CD4-positive, alpha-beta T cell (primary cell): Measurements from ENCODE around the gene MEF2B. TPM values are rescaled to one million over a fixed set of nuclear protein-coding genes. Genes with fewer than 3 reads are reported as not detected.

Experiments used
- ATAC-seq: fragments of 200-7000 bp; cut with Tn5 transposase; one replicate; pipeline ENCODE4 v1.10.0; 2022; ENCODE audit warnings: mild to moderate bottlenecking; ENCODE audit not compliant: poor library complexity
- CTCF ChIA-PET: fragments of 350-600 bp; sonication (Branson Sonifier 250); formaldehyde crosslinking; loops from one replicate; lab custom pipeline; 2021; ENCODE audit warnings: antibody characterized with exemption, inconsistent platforms; lab: Charles Lee
- POLR2A ChIA-PET: fragments of 350-600 bp; sonication (Branson Sonifier 250); formaldehyde crosslinking; loops from one replicate; lab custom pipeline; 2021; ENCODE audit warnings: antibody characterized with exemption, inconsistent platforms; lab: Charles Lee
- DNase-seq, 14 experiments: peaks; one replicate each; pipeline ENCODE4 v3.0.0-alpha.2; 2013 to 2020; ENCODE audit warnings: mixed read lengths in 2 of 14
- H3K27ac ChIP-seq, 2 donors: one replicate each; pipeline versions ENCODE4 v1.5.1 to v1.7.0; 2013; ENCODE audit warnings: low read length in 2 of 2, low read depth in 1 of 2, mild to moderate bottlenecking in 1 of 2
- H3K27me3 ChIP-seq, 2 experiments: 1 replicate in 1 of 2; 2 replicates in 1 of 2; pipeline versions ENCODE4 v1.6.1 to v1.7.0; 2013; ENCODE audit warnings: low read length in 2 of 2, control low read depth in 1 of 2, mild to moderate bottlenecking in 1 of 2, moderate library complexity in 1 of 2; ENCODE audit not compliant: insufficient read depth in 2 of 2, control insufficient read depth in 1 of 2
- H3K36me3 ChIP-seq: one replicate; pipeline ENCODE4 v1.6.1; 2013; ENCODE audit warnings: low read length, control low read depth; ENCODE audit not compliant: insufficient read depth
- H3K4me1 ChIP-seq: one replicate; pipeline ENCODE4 v1.6.1; 2013; ENCODE audit warnings: low read length, control low read depth; ENCODE audit not compliant: insufficient read depth
- H3K4me3 ChIP-seq: one replicate; pipeline ENCODE4 v1.5.1; 2013; ENCODE audit warnings: mild to moderate bottlenecking, low read length, moderate library complexity
- H3K9me3 ChIP-seq, 2 experiments: 1 replicate in 1 of 2; 2 replicates in 1 of 2; pipeline versions ENCODE4 v1.6.1 to v1.7.0; 2013; ENCODE audit warnings: low read length in 2 of 2, mild to moderate bottlenecking in 2 of 2, control low read depth in 1 of 2, moderate library complexity in 1 of 2; ENCODE audit not compliant: control insufficient read depth in 1 of 2, insufficient read depth in 1 of 2
- H3K27ac Mint-ChIP-seq: one replicate; pipeline ENCODE4 v1.8.0; 2020; ENCODE audit warnings: mixed read lengths
- H3K27me3 Mint-ChIP-seq: one replicate; pipeline ENCODE4 v1.8.0; 2021; ENCODE audit warnings: mixed read lengths
- H3K36me3 Mint-ChIP-seq: one replicate; pipeline ENCODE4 v1.8.0; 2021; ENCODE audit warnings: low read depth, mixed read lengths
- H3K4me1 Mint-ChIP-seq: one replicate; pipeline ENCODE4 v1.8.0; 2021; ENCODE audit warnings: low read depth, mixed read lengths
- H3K4me3 Mint-ChIP-seq: one replicate; pipeline ENCODE4 v1.8.0; 2020; ENCODE audit warnings: mild to moderate bottlenecking, mixed read lengths
- H3K9me3 Mint-ChIP-seq: one replicate; pipeline ENCODE4 v1.8.0; 2020; ENCODE audit warnings: mixed read lengths
- intact Hi-C, 2 experiments: fragments of 100-400 bp; cut with DNase I in 1 of 2; cut with micrococcal nuclease in 1 of 2; formaldehyde crosslinking; loops; one replicate each; pipeline versions ENCODE4 v1.15.1 to v1.9.0; 2023 to 2025; cut with DNase I, micrococcal nuclease
- total RNA-seq, 174 experiments: library from RNA in 2 of 174; stranded (reverse) in 2 of 174; gene quantifications; one replicate each; pipeline ENCODE4 v1.2.3 and lab custom pipeline; 2021 to 2026
- TF ChIP-seq, protein P1 (sequence below): fragments of 200-600 bp; IDR thresholded peaks from one replicate; pipeline ENCODE4 v1.8.0; 2022; ENCODE audit warnings: antibody characterized with exemption, mild to moderate bottlenecking

MEF2B gene
- total RNA-seq, 2 experiments from 2014 or later: 1.9 to 3.0 TPM

DNA sequence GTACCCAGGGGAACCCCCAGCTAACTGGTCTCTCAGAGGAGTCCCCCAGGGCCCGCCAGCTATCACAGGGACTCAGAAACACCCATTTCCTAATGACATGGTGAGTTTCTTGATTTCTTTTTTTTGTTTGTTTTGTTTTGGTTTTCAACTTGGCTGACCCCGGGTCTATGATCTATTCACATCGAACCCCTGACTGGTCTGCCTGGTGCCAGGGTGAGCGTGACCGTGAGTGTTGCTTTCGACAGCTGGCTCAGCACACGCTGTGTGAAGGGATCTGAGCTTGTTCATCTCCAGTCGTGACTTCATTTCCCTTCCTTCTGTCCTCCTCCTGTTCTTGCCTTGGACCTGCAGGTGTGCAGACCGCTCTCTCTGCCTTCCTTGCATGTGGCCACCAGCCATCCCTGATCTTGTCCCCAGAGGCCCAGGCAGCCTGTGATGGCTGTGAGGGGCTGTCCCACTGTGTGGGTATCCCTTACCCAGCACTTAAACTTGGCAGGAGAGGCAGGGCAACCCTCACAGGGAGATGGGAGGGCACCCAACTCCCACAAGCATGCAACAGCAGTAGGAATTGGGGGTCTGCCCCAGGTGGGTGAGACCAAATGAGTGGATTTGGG, 58.0 kb downstream of the MEF2B start:
- H3K4me3 Mint-ChIP-seq: no peak overlapping the region
- Histone ChIP-seq H3K4me3 (no peak overlapping the region), H3K36me3 (peaks cover 6% of the 10 kb centered on the region), H3K9me3 (no peaks in the 10 kb centered on the region), H3K4me1 (peaks cover 9% of the 10 kb centered on the region), H3K27ac (no peak overlapping the region), H3K27me3 (no peaks in the 10 kb centered on the region)
- intact Hi-C loops: no loop called here
- ChIA-PET CTCF (no interaction called here), POLR2A (no interaction called here)
- ATAC-seq (no peak), DNase-seq (no peak)
- H3K9me3 Mint-ChIP-seq: no peaks in the 10 kb centered on the region
- H3K27me3 Mint-ChIP-seq: no peaks in the 10 kb centered on the region
- H3K36me3 Mint-ChIP-seq: no peaks in the 10 kb centered on the region
- no peaks in the 10 kb centered on the region for H3K4me1 Mint-ChIP-seq
- TF ChIP-seq, protein P1, sequence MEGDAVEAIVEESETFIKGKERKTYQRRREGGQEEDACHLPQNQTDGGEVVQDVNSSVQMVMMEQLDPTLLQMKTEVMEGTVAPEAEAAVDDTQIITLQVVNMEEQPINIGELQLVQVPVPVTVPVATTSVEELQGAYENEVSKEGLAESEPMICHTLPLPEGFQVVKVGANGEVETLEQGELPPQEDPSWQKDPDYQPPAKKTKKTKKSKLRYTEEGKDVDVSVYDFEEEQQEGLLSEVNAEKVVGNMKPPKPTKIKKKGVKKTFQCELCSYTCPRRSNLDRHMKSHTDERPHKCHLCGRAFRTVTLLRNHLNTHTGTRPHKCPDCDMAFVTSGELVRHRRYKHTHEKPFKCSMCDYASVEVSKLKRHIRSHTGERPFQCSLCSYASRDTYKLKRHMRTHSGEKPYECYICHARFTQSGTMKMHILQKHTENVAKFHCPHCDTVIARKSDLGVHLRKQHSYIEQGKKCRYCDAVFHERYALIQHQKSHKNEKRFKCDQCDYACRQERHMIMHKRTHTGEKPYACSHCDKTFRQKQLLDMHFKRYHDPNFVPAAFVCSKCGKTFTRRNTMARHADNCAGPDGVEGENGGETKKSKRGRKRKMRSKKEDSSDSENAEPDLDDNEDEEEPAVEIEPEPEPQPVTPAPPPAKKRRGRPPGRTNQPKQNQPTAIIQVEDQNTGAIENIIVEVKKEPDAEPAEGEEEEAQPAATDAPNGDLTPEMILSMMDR: no peak
- no peak overlapping the region for H3K27ac Mint-ChIP-seq

DNA sequence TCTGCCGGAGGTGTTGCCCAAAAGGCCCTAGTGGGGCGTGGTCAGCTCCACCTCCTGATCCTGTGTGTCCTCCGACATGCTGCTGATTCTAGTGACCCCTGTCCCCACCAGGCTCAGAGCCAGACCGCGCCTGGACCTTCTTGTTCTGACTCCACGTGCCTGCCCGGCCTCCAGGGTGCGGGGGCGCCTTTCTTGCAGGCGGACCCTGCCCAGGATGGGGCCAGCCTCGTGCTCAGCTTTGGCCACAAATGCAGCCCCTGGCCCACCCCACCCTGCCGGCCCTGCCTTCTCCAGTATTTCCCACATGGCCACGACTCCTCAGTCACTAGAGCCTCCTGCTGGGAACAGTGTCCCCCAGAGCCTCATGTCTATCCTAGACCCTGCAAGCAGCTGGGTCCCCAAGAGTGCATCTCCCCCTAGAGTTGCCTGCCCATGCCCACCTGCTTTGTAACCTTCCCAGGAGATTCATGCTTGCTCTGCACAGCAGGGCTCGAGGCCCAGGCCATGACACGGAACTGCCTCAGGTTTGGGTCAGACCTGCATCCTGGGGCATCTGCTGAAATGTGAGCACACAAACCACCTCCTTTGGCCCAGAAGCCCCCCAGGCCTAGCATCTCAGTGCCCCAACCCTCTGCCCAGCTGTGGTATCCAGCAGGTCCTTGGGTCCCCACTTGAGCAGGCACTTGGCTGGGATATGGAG, 58.8 kb downstream of the MEF2B start:
- no peak overlapping the region for H3K4me3 Mint-ChIP-seq
- POLR2A ChIA-PET: interaction anchor here (0.5 kb wide), 1 partner anchor 47 kb away, joined by 3 read pairs; no protein-coding TSS in a partner anchor
- no peaks in the 10 kb centered on the region for H3K9me3 ChIP-seq
- peaks cover 9% of the 10 kb centered on the region for H3K4me1 ChIP-seq
- peaks cover 7% of the 10 kb centered on the region for H3K36me3 ChIP-seq
- ATAC-seq (no peak), DNase-seq (no peak)
- H3K27ac Mint-ChIP-seq: no peak overlapping the region
- intact Hi-C loops: no loop called here
- CTCF ChIA-PET: no interaction called here
- no peaks in the 10 kb centered on the region for H3K9me3 Mint-ChIP-seq
- H3K27me3 Mint-ChIP-seq: no peaks in the 10 kb centered on the region
- no peak overlapping the region for H3K4me3 ChIP-seq
- H3K27ac ChIP-seq: no peak overlapping the region
- TF ChIP-seq, protein P1: no peak
- no peaks in the 10 kb centered on the region for H3K36me3 Mint-ChIP-seq
- H3K4me1 Mint-ChIP-seq: no peaks in the 10 kb centered on the region
- H3K27me3 ChIP-seq: no peaks in the 10 kb centered on the region

DNA sequence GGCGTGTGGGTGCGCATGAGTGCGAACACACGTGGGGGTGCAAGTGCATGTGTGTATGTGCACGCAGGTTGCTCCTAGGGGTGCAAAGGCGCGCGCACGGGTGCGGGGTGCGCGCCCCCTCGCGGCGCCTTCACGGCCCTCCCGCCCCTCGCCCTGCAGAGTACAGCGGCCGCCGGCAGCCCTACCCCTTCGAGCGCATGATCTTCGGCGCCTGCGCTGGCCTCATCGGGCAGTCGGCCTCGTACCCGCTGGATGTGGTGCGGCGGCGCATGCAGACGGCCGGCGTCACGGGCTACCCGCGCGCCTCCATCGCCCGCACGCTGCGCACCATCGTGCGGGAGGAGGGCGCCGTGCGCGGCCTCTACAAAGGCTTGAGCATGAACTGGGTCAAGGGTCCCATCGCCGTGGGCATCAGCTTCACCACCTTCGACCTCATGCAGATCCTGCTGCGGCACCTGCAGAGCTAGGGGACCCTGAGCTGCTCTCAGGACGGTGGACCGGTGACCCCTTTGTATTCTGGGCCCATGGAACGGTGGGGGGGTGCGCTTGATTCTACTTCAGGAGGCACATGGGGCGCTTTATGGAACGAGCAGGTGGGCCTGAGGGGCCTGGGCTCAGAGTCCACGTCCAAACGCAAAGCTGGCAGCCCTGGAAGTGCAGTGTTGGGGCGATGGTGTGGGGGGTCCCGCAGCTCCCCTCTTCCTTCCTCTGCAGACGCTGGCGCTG, 59.5 kb downstream of the MEF2B start:
- POLR2A ChIA-PET: interaction anchor here (0.5 kb wide), 1 partner anchor 46 kb away, joined by 3 read pairs; no protein-coding TSS in a partner anchor
- intact Hi-C loops: no loop called here
- DNase-seq (peak in 7 of 14 experiments; percentile 3 to 49 (median 25)), ATAC-seq (no peak)
- peaks cover 10% of the 10 kb centered on the region for H3K36me3 ChIP-seq
- H3K4me3 ChIP-seq: no peak overlapping the region
- H3K27ac ChIP-seq: no peak overlapping the region
- no peaks in the 10 kb centered on the region for H3K27me3 ChIP-seq
- TF ChIP-seq, protein P1: peak; percentile 17
- CTCF ChIA-PET: no interaction called here
- Mint-ChIP-seq H3K9me3 (no peaks in the 10 kb centered on the region), H3K27me3 (no peaks in the 10 kb centered on the region), H3K36me3 (no peaks in the 10 kb centered on the region), H3K4me1 (no peaks in the 10 kb centered on the region), H3K27ac (no peak overlapping the region), H3K4me3 (no peak overlapping the region)
- peaks cover 9% of the 10 kb centered on the region for H3K4me1 ChIP-seq
- H3K9me3 ChIP-seq: no peaks in the 10 kb centered on the region
